NCI-H446 (cell line): ENCODE measurements around the gene NR2E1.

Experiments
- DNase-seq, 2 experiments: peaks; one replicate each; lab custom pipeline; 2025; lab: John Stamatoyannopoulos, UW

The NR2E1 gene

DNA sequence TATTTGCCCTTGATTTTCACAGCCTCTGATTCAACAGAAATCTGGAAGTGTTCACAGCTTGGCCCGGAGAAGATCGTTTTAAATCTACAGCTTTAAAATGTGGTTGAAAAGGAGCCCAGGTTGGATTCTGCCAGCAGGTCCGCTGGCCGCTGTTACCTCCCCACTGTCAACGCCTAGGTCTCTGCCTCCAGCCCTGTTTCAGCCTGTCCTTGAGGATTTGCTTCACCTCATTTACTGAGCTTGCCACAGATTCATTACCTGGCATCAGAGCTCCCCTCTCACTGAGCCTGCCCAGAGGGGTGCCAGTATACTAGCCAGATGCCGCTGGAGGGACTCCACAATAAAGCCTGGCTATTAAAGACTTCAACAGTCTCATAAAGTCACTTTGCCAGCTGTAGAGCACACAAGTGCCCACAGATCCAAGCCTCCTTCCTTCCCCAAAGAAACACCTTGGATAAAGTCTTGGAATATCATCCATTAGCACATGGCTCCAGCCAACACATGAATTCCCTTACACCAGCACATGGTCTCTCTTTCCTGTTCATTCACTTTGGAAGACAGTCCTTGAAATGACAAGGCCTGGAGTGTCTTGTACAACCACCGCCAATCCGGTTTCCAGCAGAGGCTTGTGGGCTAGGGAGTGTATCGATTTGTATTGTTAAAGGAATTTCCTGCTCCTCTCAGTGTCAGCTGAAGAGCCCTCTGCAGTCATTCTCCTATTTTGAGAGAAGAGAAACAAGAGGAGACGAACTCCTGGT lies 9.5 kb upstream of the NR2E1 start:
- peak in 1 of 2 experiments; percentile 19 for DNase-seq

DNA sequence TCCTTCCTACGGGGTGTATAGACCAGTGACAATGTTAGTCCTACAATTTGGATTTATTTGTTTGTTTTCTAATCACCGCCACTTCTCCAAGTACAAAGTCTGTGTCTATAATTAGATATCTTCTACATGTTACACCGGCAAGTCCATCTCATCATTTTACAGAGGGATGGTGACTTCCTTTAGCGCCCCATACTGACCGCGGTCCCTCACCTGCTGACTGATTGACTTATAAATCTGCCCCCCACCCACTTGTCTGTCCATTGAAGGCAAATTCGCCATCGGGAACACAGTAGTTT lies 8.9 kb upstream of the NR2E1 start:
- no peak for DNase-seq

DNA sequence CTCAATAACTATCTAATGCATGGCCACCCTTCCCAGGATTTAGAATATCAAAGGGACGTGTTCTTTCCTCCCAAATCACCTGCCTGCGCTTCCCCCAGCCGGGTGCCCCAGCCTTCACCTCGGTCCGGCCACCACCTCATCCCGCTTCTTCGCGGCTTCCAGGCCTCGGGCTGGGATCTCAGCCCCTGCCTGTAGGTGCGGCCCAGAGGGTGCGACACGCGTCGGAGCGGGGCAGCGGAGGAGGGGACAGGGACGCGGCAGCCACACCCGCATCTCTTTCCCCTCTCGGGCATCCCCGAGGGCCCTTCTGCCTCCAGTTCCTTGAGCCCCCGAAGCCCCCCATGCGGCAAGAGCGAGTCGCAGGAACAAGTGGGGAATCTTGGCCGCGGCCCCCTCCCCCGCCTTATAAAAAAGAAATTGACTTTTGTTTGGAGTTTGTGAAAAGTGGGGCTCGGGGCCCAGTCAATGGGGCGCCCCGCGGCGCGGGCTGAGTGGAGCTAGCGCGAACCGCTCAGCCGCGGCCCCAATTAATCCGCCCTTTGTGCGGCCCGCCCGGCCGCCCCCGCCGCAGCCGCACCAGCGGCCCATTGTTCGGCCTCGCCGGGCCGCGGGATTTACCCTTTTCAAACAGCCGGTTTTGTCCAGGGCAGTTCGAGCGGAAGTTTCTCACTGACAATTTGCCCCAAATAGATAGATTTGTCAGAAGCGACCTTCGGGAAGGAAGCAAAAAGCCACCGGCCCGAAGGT lies 8.4 kb upstream of the NR2E1 start:
- no peak for DNase-seq

DNA sequence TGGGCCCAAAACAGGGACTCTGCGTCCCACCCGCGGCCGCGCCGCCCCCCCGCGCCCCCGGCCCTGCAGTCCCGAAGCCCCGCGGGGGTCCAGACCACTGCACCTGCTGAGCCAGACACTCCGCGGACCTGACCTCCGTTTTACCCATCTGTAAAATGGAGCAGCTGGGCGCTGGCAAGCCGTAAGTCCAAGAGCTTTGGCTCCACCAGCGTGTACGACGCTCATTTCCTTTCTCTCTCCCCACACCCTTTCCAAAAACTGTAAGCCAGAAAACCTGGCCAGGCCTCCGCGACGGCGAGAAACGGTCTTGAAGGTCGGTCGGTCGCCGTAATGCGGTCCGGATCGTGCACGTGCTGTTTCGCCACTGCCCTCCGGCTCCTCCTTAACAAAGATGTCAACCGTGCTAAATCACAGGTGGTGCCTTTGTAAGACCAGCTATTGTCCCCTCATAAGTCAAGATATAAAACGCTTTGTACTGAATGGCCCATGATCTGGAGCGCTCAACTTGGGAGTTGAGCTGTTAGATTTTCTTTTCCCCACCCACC lies 7.8 kb upstream of the NR2E1 start:
- DNase-seq: no peak

DNA sequence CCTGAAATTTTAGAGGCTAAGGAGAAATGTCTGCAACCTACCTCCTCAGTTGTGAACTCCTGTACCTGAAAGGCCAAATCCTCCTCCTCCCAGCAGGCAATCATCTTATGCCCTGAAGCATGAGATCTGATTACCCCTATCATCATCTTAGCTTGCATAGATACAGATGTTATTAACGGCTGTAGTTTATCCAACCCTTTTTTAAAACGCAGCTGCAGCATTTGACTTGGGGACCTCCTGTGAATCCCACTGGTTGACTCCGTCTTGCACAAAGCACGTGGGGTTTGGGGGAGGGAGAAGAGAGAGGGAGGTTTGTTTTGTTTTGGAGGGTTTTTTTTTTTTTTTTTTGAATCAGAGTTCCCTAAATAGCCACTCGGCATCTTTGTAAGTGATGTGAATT lies 5.8 kb upstream of the NR2E1 start:
- no peak for DNase-seq

DNA sequence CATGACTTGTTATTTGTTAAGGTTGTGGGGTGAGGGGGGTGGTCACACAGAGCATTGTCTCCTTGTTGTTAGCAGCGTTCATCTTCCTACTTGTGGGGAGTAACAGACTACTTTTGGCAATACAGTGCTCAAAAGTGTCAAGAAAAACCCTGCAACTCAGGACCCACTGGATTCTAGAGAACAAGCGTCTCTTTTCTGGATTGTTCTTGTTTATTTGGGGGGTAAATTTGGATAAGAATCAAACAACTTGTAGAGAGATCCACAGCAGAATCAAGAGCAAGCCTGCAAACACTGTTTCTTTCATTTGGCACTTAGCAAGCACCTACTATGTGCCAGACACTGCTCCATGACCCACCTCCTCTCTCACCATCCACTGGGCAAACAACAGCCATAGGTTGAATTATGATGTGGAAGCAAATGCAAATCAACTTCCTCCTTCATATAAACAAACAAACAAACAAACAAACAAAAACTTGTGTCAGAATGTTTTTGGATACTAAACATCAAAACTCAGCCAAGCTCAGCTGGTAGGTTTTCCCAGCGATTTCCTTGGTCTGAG lies 4.0 kb upstream of the NR2E1 start:
- DNase-seq: no peak

DNA sequence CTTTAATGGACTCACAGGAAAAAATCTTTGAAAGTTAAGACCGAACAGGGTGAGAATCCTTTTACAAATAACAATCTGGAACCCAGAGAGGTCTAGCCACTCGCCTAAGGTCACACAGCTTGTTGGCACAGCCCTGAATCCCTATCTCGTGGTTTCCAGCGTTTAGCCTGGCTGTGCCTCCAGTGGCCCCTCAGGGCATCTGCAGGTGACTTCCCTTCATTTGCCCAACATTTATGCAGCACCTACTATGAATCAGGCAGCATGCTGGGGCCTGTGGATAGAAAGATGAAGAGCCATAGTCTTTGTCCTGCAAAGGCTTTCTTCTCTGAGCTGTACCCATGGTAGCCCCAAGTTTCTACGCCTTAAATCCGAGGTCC lies 2.6 kb upstream of the NR2E1 start:
- DNase-seq: no peak

DNA sequence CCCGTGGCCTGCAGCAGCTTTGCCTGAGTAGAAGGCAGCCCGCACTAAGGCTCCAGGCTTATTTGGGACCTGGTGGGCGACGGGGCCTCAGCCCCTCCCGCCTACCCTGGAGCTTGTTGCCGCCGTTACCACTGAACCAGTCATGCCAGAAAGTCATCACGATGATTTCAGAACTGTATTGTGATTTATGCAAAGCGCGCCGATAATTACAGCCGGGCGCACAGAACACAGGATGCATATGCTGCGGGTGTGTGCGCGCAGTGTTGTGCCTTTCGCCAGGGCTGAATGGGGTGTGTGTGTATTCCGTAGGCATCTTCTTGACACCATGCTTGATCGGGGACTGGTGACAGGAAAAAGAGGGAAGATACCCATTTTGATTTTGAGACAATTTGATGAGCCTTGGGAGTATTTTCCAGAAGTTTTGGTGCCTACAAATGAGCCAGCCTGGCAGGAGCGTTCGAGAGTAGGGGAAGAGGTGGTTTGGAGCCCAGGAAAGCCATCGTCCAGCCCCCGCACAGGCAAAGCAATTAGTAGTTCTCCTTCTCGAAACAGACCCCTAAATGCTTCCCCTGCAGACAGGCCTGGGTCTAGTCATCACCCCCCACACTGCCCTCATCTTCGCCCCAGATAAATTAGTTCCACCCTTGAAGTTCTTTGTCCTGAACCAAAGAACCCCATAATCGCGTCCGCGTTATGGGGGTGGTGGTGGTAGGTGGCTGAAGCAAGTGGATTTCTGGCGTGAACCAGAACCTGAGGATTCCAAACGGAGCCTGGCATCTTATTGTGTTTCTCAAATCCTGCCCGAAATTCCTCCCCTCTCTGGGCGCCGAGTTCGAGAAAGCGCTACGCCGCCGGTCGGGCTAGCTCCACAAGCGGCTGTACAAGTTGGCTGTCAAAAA lies 1.9 kb upstream of the NR2E1 start:
- no peak for DNase-seq

DNA sequence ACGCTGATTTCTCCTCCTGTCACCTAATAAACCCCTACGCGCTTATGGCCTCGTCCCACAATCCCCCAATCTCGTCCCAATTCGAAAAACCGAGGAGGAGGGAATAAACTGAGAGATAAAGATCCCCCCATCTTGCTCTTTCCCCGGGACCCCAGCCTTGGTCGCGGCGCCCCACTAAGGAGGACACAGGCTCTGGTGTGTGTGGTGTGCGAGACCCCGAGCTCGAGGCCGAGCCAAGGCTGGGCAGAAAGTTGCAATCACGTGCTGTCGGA lies 1.3 kb upstream of the NR2E1 start:
- no peak for DNase-seq

DNA sequence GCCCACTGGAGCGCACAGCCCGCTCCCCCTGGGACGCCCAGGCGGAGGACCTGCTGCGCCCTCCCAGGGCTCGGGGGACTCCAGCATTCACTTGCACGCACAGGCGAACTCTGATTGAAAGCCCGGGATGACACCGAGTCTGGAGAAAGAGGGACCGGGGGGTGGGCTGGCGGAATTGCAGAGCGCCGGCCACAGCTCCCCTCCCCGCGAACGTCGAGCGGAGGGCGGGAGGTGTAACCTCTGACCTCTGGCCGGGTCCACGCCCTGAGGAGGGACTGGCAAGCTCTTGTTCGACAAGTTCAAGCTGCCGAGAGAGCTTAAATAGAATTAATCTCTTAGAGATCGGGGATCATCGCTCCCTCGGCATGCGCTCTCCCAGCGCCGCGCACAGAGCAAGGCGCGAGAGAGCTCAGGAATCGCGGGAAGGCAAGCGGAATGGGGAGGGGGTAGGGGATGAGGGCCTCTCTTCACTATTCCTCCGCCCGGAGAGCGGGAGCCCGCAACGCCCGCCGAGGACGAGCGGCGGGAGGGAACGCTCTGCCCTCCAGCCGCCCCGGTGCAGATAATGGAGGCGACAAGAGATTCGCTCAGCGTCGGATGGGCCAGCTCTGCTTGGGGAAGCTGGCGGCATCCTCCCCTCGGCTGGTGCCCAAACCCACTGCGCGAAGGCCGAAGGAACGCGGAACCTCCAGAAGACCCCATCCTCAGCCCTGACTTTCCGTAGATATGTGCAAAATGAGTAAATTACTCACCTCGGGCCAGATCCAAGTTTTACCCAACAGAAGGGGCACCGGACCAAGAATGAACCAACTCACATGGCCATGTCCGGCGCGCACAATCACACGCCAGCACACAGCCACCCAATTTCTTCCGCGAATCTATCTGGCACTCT lies 761 bp upstream of the NR2E1 start:
- peak in 1 of 2 experiments; percentile 7 for DNase-seq

DNA sequence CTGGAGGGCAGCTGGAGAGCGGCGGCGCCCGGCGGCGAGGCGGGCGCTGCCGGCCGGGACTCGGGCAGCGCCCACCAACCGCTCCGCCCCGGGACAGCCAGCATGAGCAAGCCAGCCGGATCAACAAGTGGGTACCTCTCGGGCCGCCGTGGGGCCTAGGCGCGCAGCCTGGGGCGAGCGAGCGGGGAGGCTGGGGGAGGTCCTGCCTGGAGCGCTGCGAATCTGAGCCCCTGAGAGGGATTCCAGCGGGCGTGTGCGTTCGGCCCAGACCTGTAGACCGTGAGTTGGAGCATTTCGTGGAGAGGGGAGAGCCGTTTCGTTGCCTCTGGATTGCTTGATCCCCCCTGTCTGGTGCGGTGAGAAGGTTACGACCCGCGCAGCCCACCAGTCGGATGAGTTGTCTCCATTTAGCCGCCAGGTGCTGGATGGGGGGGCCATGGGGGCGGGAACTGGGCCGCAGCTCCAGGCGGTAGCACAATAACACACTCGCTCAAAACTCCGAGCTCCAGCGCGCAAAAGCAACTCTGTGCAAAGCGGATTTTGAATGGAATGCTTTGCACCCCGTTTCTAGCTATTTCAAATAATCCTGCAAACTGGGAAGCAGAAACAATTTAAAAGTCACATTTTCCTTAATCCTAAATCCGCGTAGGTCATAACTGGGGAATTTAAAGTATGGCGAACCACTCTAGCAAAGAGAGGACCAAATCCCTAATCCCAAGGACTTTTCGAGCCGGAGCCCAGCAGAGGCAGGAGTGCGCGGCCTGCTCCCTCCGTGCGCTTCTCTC lies 1.0 kb downstream of the NR2E1 start:
- DNase-seq: no peak

DNA sequence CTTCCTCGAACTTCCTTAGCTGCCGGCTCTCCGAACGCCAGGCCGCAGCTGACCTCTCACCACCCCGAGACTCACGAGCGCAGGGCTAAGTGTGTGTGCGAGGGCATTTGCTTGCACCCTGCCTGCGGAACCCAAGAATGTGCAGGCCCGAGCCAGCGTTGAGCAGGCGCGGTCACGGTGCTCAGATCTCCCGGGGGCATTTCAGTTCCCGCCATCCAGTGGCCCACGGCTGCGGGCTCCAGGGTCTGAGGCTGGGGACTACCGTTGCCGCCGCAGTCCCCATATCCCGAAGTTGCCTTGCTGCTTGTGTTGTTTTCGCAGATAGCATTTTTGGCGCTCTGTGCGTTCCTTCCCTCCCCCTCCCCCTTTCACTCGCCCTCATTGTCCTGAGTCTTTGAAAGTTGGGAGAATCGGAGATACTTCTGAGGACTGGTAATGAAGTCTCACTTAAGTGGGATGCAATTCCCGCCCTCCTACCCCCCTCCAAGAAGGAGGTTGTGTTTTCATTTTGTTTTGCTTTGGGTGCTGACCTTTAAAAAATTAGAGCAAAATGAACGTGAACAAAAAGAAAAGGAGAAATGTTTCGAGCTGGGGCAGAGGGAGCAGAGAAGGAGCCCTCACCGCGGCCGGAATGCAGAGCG lies 1.7 kb downstream of the NR2E1 start:
- DNase-seq: no peak

DNA sequence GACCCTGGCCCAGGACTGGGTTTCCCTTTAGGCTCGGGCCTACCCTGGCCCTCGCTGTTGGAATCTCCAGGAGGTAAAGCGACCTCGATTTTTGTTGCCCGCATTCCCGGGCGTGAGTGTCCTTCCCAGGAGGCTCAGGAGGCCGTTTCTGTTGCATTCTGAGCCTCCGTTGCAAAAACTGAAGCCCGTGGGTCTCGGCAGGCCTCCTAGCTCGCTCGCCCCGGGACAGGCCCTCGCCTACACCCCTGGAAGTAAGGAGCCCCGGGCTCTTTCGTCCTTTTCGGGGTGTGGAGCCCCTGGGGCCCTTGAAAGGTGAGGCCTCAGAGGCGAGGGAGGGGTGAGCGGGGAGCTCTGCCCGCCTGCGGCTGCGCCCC lies 2.3 kb downstream of the NR2E1 start:
- DNase-seq: no peak

DNA sequence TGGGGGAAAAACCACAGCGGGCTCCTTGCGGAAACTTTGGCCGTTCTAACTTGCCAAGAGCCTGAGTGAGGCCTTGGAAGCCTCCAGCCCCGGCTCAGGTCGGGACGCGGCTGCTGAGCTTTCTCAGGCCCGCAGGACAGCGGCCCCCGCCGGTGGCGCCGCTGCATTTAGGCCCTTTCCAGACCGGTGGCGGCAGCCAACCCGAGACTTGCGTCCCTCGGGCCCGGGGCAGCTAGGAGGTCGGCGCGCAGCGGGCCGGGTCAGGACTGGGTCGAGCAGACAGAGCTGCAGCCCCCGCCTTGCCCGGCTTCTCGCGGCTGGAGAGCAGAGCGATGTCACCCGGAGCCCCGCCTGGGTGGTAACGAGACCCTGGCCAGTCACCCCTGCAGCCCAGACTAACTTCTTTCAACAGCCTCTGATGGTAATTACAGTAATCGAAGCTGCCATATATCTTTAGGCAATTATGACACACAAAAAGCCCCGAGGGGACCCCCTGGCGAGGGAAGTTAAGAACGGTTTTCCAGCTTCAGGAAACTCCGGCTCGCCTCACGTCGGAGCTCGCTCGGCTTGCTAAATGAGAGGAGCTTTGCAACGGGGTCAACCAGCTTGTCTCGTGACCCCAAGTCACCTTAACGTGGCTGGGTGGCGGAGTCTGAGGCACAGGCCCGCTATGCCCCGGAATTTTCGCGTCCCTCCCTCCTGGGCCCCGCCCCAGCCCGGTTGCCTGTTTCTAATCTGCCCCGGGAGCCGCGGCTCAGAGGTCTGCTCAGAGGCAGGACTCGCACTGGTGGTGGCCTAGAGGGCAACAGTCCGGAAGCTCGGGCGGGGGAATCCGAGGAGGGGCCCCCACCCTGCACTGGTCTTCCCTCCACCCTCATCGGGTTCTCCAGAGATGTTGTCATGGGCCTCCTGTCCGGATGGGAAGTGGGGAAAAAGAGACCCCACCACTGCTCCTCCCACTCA lies 3.0 kb downstream of the NR2E1 start:
- DNase-seq: no peak

DNA sequence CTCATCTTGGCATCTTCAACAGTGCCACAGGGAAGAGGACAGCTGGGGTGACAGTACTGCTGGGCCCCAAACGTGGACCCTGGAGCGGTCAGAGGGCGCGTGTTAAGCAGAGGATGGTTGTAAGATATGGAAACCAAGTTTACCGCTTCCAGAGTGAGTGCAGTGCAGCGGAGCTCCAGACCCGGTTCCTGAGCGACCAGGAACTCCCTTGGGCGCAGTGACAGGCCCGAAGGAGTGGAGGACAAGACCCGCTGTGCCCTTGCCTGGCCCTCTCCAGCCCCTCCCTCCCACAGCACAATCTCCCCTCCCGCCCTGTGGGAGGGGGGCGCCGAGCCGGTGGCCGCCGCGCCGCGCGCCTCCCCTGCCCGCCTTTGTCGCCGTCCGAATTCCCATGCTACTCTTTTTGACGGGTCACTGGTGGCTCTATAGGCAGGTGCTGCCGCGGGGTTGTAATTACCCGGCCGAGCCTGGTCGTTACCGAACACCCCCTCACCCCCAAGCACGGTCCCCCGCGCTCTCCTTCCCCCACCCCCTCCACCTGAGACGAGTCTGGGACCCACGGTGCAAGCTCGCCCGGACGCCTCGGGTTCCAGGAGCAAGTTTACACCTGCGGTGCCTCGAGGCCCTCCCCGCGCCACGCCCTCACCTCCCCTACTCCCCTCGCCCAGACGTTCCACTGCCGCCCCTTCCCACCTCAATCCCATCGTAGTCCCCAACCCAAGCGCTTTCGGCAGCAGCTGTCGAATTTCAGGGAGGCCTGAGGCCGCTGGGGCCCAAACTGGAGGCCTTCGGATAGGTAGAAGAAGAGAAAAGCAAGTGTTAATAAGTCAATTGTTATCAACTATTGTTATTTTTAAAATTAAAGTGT lies 3.9 kb downstream of the NR2E1 start:
- no peak for DNase-seq

DNA sequence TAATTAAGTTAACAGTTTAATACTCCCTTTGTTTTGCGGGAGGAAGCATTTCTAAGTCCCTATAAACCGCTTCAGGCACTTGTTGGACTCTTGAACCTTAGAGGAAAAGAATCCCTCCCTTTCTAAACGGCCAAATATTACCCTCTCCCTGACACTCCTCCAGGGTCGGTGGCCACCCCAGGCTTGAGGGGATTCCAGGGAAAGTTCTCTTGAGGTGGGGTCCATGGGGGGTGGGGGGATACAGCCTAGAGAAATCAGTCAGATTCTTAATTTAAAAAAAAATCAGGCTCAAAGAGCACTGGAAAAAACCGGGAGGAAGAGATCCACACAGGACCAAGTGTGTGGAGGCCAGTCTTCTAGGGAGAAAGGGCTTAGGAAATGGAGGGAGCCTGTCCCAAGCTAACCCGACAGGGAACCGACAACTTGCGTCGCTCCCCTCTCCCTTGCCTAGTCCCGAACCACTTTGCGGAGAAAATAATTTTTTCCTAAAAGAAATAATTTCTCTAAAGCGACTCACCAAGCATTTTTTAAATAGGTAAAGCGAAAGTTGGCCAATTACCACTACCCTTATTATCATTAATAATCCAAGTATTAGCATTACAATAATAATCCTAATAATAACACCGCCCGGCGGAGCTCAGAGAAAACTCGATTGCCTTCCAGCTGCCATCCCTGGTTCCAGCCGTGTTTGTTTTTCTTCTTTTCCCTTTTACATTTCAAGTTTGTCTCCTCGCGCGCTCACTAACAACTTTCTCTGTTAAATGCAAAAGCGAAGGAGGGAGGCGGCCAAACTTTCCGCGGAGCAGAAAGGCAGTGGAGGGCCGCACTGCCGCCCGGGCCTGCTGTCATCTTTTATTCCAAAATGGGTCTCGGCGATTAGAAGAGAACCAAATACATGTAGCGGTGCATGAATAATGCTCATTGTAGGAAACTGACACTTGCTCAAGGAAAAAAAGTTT lies 4.8 kb downstream of the NR2E1 start:
- no peak for DNase-seq
